ENCODE data around the gene UBE2U. TPM values are rescaled to one million over a fixed set of nuclear protein-coding genes. Genes with fewer than 3 reads are reported as not detected.

Gene UBE2U
- total RNA-seq, 1 donor from 2014 or later: not detected

GRCh38 chr1:64240206-64240605 lies 36.8 kb downstream of the UBE2U start:
- H3K36me3 ChIP-seq: no peaks in the 10 kb centered on the region
- TF ChIP-seq, protein P1, sequence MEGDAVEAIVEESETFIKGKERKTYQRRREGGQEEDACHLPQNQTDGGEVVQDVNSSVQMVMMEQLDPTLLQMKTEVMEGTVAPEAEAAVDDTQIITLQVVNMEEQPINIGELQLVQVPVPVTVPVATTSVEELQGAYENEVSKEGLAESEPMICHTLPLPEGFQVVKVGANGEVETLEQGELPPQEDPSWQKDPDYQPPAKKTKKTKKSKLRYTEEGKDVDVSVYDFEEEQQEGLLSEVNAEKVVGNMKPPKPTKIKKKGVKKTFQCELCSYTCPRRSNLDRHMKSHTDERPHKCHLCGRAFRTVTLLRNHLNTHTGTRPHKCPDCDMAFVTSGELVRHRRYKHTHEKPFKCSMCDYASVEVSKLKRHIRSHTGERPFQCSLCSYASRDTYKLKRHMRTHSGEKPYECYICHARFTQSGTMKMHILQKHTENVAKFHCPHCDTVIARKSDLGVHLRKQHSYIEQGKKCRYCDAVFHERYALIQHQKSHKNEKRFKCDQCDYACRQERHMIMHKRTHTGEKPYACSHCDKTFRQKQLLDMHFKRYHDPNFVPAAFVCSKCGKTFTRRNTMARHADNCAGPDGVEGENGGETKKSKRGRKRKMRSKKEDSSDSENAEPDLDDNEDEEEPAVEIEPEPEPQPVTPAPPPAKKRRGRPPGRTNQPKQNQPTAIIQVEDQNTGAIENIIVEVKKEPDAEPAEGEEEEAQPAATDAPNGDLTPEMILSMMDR (IDR thresholded peaks at IDR 0.05): no peak
- ATAC-seq (no peak), DNase-seq (no peak)
- peaks cover 5% of the 10 kb centered on the region for H3K27me3 ChIP-seq
- H3K27ac ChIP-seq: no peak overlapping the region
- intact Hi-C loops (cut with DNase I): no loop called here
- no peaks in the 10 kb centered on the region for H3K9me3 ChIP-seq
- no peaks in the 10 kb centered on the region for H3K4me1 ChIP-seq
- no peak overlapping the region for H3K4me3 ChIP-seq

DNA sequence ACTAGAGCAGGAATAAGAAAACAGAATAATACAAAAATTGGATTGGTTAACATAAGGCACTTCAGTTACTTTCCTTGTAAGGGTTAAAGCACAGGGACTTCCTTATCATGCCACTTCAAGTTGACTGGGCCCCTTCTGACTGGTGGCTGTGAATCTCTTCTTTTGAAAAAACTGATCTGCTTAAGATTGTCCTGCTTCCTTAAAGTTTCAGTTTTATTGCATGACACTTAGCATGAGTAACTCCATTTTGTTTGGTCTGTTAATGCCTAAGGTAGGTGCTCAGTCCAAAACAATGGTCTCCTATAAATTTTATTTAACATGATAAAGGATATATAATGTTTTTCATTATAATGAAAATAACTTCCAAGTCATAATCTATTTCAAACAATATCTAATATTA lies 37.6 kb downstream of the UBE2U start:
- H3K27ac ChIP-seq: no peak overlapping the region
- no peaks in the 10 kb centered on the region for H3K9me3 ChIP-seq
- H3K36me3 ChIP-seq: no peaks in the 10 kb centered on the region
- intact Hi-C loops (cut with DNase I): no loop called here
- H3K27me3 ChIP-seq: peaks cover 5% of the 10 kb centered on the region
- no peak for DNase-seq
- ATAC-seq: no peak
- H3K4me3 ChIP-seq: no peak overlapping the region
- TF ChIP-seq, protein P1 (IDR thresholded peaks at IDR 0.05): no peak
- peaks cover 5% of the 10 kb centered on the region for H3K4me1 ChIP-seq

- ATAC-seq (peak; percentile 62), DNase-seq (no peak)
- H3K9me3 ChIP-seq: no peaks in the 10 kb centered on the region
- peaks cover 5% of the 10 kb centered on the region for H3K4me1 ChIP-seq
- no peak overlapping the region for H3K27ac ChIP-seq
- TF ChIP-seq, protein P1 (IDR thresholded peaks at IDR 0.05): peak; percentile 48
- H3K4me3 ChIP-seq: no peak overlapping the region
- no peaks in the 10 kb centered on the region for H3K36me3 ChIP-seq
- intact Hi-C loops (cut with DNase I): no loop called here
- peaks cover 10% of the 10 kb centered on the region for H3K27me3 ChIP-seq
Measured at GRCh38 chr1:64242895-64243756, 39.7 kb downstream of the UBE2U start.

DNA sequence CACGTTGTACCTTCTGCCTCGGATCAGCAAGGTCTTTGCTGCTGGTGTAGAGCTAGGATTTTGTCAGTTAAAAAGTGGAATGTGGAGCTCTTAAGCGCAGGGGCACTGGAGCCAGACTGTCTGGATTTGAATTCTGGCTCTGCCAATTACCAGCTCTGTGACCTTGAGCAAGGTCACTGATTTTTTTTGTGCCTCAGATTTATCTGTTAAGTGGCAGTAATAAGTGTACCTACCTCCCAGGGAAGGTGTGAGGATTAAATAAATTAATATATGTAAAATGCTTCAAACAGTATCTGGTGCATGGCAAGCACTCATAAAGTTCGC lies 40.3 kb downstream of the UBE2U start:
- no peak overlapping the region for H3K27ac ChIP-seq
- no peaks in the 10 kb centered on the region for H3K36me3 ChIP-seq

DNA sequence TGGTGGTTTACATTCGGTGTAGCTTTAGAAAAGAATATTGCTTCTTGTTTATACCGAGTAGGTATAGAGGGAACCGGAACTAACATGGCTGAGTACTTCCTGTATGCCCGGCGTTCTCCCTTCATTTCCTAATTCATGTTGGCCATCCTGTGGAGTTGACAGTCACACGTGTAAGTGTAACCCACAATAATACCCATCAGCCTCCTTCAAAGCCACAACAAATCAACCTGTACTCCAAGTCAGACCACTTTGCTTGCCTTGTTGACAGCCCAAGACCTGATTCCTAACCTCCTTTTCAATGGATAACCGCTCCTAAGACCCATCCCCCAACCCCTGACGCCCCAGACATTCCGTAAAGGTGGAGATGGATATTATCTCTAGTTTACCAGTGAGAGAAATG lies 42.1 kb downstream of the UBE2U start:
- DNase-seq (no peak), ATAC-seq (peak; percentile 79)
- intact Hi-C loops (cut with DNase I): no loop called here
- peaks cover 5% of the 10 kb centered on the region for H3K4me1 ChIP-seq
- no peak overlapping the region for H3K27ac ChIP-seq
- peak overlapping the region; percentile 36 for H3K4me3 ChIP-seq
- no peaks in the 10 kb centered on the region for H3K36me3 ChIP-seq
- H3K9me3 ChIP-seq: no peaks in the 10 kb centered on the region
- TF ChIP-seq, protein P1 (IDR thresholded peaks at IDR 0.05): no peak
- peaks cover 10% of the 10 kb centered on the region for H3K27me3 ChIP-seq

More for the DNA sequence above, 40.3 kb downstream of the UBE2U start:
- TF ChIP-seq, protein P1 (IDR thresholded peaks at IDR 0.05): no peak
- no peaks in the 10 kb centered on the region for H3K9me3 ChIP-seq
- intact Hi-C loops (cut with DNase I): no loop called here
- H3K27me3 ChIP-seq: peaks cover 10% of the 10 kb centered on the region
- peaks cover 5% of the 10 kb centered on the region for H3K4me1 ChIP-seq
- ATAC-seq (no peak), DNase-seq (no peak)
- H3K4me3 ChIP-seq: no peak overlapping the region

Data from upper lobe of right lung (tissue), 1 donor.